Upper lobe of left lung (tissue), 4 donors: ENCODE data around the gene FAM81A.

Experiments used
- CTCF ChIP-seq, 6 experiments: fragments of 450-650 bp in 4 of 6; fragments of 200-600 bp in 2 of 6; sonication (generic) in 2 of 6; IDR thresholded peaks; one replicate each; pipeline ENCODE4 v1.5.1; 2016 to 2019; ENCODE audit warnings: antibody characterized with exemption in 6 of 6
- EP300 ChIP-seq, 4 donors: sonication (generic); formaldehyde crosslinking; IDR thresholded peaks; one replicate each; pipeline ENCODE4 v1.5.1; 2017; ENCODE audit warnings: antibody characterized with exemption in 4 of 4, control low read depth in 2 of 4
- POLR2A ChIP-seq, 4 donors: fragments of 450-650 bp; IDR thresholded peaks; one replicate each; pipeline ENCODE4 v1.5.1; 2016 to 2017; ENCODE audit warnings: antibody characterized with exemption in 4 of 4, mild to moderate bottlenecking in 2 of 4
- POLR2AphosphoS5 ChIP-seq, 2 donors: sonication (generic); formaldehyde crosslinking; IDR thresholded peaks; one replicate each; pipeline ENCODE4 v1.5.1; 2017; ENCODE audit warnings: antibody characterized with exemption in 2 of 2

GRCh38 chr15:59545573-59545972, 107.6 kb downstream of the FAM81A start:
- TF ChIP-seq POLR2AphosphoS5 (IDR thresholded peaks at IDR 0.05) = no peak
- no peak for TF ChIP-seq CTCF (IDR thresholded peaks at IDR 0.05)
- no peak for TF ChIP-seq EP300 (IDR thresholded peaks at IDR 0.05)
- TF ChIP-seq POLR2A (IDR thresholded peaks at IDR 0.05) = no peak
